ENCODE results near the gene SLC1A1.

Gene SLC1A1

DNA sequence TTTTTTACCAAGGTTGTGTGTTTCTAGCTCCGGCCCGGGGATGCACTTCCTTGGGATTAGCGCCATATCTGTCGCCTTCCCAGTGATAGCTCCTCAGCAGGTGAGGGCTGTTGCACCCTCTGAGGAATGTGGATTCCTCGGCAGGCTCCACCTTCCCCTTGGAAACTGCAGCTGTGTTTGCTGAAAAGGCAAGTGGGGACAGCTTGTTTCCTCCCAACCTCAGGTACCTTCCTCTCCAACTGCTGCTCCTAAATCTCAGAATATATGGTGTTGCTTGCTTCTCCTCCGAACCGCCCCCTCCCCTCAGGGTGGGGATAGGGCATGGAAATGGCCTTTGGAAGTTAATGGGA is 1.3 kb downstream of the SLC1A1 start:
- no peaks in the 10 kb centered on the region for H3K36me3 ChIP-seq (ENCODE audit: insufficient read depth, low read depth, low read length)
- H3K27ac ChIP-seq (ENCODE audit: low read length) = no peak overlapping the region
- no peaks in the 10 kb centered on the region for H3K4me1 ChIP-seq (ENCODE audit: insufficient read depth, low read length)
- H3K9me3 ChIP-seq (ENCODE audit: insufficient read depth, low read depth, low read length) = no peaks in the 10 kb centered on the region
- H3K27me3 ChIP-seq (ENCODE audit: insufficient read depth, low read length) = peaks cover 47% of the 10 kb centered on the region
- H3K4me3 ChIP-seq (ENCODE audit: low read length) = peak overlapping the region; percentile 78
- H3K9ac ChIP-seq (ENCODE audit: low read depth, low read length) = peak overlapping the region; percentile 40; the same call in 1 of the 2 replicates

- H3K27me3 ChIP-seq (ENCODE audit: insufficient read depth, low read length) = peaks cover 33% of the 10 kb centered on the region
- H3K27ac ChIP-seq (ENCODE audit: low read length) = no peak overlapping the region
- H3K9ac ChIP-seq (ENCODE audit: low read depth, low read length) = no peak overlapping the region
- H3K4me3 ChIP-seq (ENCODE audit: low read length) = no peak overlapping the region
- no peaks in the 10 kb centered on the region for H3K36me3 ChIP-seq (ENCODE audit: insufficient read depth, low read depth, low read length)
- no peaks in the 10 kb centered on the region for H3K4me1 ChIP-seq (ENCODE audit: insufficient read depth, low read length)
- no peaks in the 10 kb centered on the region for H3K9me3 ChIP-seq (ENCODE audit: insufficient read depth, low read depth, low read length)
Measured at GRCh38 chr9:4494332-4494731, 4.1 kb downstream of the SLC1A1 start.

DNA sequence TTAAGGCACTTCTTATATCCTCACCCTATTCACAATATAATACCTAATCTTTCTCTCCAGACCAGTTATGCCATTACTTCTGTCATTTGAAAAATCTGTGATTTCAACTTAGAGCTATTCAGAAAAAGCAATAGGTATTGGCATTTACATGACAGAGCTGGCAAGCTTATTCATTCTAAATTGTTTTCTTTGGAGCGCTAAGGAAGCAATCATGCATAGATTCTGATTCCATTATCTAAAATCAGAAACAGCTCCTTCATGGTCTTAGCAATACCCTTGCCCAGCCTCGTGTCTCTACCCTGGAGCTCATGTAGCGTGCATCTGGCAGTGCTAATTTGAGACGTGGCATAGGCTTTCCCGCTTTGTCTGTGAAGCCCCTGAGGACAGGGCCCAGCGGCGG is 4.5 kb downstream of the SLC1A1 start:
- Histone ChIP-seq H3K4me1 (ENCODE audit: insufficient read depth, low read length) (no peaks in the 10 kb centered on the region), H3K4me3 (ENCODE audit: low read length) (no peak overlapping the region), H3K27me3 (ENCODE audit: insufficient read depth, low read length) (peaks cover 28% of the 10 kb centered on the region), H3K36me3 (ENCODE audit: insufficient read depth, low read depth, low read length) (no peaks in the 10 kb centered on the region), H3K9ac (ENCODE audit: low read depth, low read length) (no peak overlapping the region), H3K27ac (ENCODE audit: low read length) (no peak overlapping the region), H3K9me3 (ENCODE audit: insufficient read depth, low read depth, low read length) (no peaks in the 10 kb centered on the region)

DNA sequence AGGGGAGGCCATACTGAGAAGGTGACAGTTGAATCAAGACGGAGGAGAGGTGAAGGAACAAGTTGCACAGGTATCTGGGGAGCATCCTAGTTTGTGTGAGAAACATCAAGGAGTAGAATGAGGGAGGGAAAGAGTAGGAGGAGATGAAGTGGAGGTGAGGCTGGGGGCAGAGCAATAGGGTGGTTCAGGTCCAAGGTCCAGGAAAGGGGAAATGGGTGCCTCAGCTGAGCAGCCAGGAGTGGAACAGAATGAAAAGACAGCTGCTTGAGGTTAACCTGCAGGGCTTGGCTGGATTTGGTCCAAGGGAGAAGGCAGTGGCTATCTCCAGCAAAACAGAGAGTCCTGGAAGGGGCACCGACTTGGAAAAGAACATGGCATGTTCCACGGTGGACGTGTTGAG is 5.3 kb downstream of the SLC1A1 start:
- Histone ChIP-seq H3K36me3 (ENCODE audit: insufficient read depth, low read depth, low read length) (no peaks in the 10 kb centered on the region), H3K27ac (ENCODE audit: low read length) (no peak overlapping the region), H3K27me3 (ENCODE audit: insufficient read depth, low read length) (peaks cover 21% of the 10 kb centered on the region), H3K4me1 (ENCODE audit: insufficient read depth, low read length) (no peaks in the 10 kb centered on the region), H3K4me3 (ENCODE audit: low read length) (no peak overlapping the region), H3K9ac (ENCODE audit: low read depth, low read length) (no peak overlapping the region), H3K9me3 (ENCODE audit: insufficient read depth, low read depth, low read length) (no peaks in the 10 kb centered on the region)

GRCh38 chr9:4496497-4496896 is 6.2 kb downstream of the SLC1A1 start:
- Histone ChIP-seq H3K27ac (ENCODE audit: low read length) (no peak overlapping the region), H3K9me3 (ENCODE audit: insufficient read depth, low read depth, low read length) (no peaks in the 10 kb centered on the region), H3K36me3 (ENCODE audit: insufficient read depth, low read depth, low read length) (no peaks in the 10 kb centered on the region), H3K4me3 (ENCODE audit: low read length) (no peak overlapping the region), H3K9ac (ENCODE audit: low read depth, low read length) (no peak overlapping the region), H3K27me3 (ENCODE audit: insufficient read depth, low read length) (peaks cover 11% of the 10 kb centered on the region), H3K4me1 (ENCODE audit: insufficient read depth, low read length) (no peaks in the 10 kb centered on the region)

DNA sequence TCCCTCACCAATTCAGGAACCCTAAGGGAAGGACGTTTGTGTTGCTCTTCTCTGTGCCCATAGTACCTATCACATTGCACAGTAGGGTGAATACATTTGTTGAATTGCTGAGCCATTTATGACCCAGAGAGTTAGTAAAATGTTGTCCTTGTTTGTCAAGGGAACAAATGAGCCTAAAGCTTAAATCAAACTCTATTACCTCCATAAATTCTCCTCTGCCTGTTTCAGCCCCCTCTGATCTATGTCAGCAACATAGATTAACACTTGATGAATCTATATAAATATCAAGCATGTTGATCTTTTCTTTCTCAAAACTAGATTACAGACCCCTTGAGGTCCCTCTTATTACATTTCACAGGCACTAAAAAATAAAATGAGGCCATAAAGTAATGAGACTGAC is 7.1 kb downstream of the SLC1A1 start:
- H3K27ac ChIP-seq (ENCODE audit: low read length) = no peak overlapping the region
- H3K4me1 ChIP-seq (ENCODE audit: insufficient read depth, low read length) = no peaks in the 10 kb centered on the region
- H3K4me3 ChIP-seq (ENCODE audit: low read length) = no peak overlapping the region
- peaks cover 6% of the 10 kb centered on the region for H3K27me3 ChIP-seq (ENCODE audit: insufficient read depth, low read length)
- H3K36me3 ChIP-seq (ENCODE audit: insufficient read depth, low read depth, low read length) = no peaks in the 10 kb centered on the region
- no peak overlapping the region for H3K9ac ChIP-seq (ENCODE audit: low read depth, low read length)
- H3K9me3 ChIP-seq (ENCODE audit: insufficient read depth, low read depth, low read length) = no peaks in the 10 kb centered on the region

DNA sequence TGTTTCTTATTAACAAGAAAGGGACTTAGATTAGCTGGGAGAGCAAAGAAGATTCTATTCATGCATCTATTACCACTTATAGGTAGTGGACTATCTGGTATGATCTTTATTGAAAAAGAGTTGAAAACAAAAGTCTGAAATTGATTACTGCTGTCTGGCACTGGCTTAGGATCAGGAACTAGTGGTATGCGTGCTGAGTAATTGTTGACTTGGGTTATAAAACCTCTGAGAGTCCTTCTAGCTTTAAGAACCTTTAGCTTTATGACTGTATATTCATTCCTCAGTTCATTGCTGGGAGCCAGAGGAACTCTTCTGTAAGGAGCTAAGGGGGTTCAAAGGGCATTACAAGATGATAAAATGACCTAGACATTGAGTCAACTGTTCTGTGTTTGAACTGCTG is 7.6 kb downstream of the SLC1A1 start:
- Histone ChIP-seq H3K27me3 (ENCODE audit: insufficient read depth, low read length) (peaks cover 2% of the 10 kb centered on the region), H3K4me3 (ENCODE audit: low read length) (no peak overlapping the region), H3K36me3 (ENCODE audit: insufficient read depth, low read depth, low read length) (no peaks in the 10 kb centered on the region), H3K27ac (ENCODE audit: low read length) (no peak overlapping the region), H3K9ac (ENCODE audit: low read depth, low read length) (no peak overlapping the region), H3K9me3 (ENCODE audit: insufficient read depth, low read depth, low read length) (no peaks in the 10 kb centered on the region), H3K4me1 (ENCODE audit: insufficient read depth, low read length) (no peaks in the 10 kb centered on the region)

DNA sequence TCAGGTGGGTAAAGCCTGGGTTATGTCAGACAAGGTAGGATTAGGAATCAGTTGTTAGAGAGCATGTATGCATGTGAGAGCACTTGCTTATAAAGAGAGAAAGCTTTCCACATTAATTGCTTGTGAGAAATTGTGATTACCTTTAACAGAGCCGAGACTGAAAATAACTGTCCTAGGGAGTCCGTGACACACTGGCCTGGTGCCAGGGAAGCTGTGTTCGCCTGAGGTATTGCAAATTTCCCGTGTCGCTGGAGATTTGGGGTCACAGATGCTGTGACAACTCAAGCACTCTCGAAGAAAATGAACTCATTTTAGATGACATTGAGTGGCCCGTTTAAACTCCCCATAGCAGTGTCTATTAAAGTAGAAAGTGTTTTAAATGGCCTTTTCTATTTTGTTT is 9.6 kb downstream of the SLC1A1 start:
- no peak overlapping the region for H3K27ac ChIP-seq (ENCODE audit: low read length)
- H3K9me3 ChIP-seq (ENCODE audit: insufficient read depth, low read depth, low read length) = no peaks in the 10 kb centered on the region
- no peaks in the 10 kb centered on the region for H3K36me3 ChIP-seq (ENCODE audit: insufficient read depth, low read depth, low read length)
- H3K27me3 ChIP-seq (ENCODE audit: insufficient read depth, low read length) = no peaks in the 10 kb centered on the region
- H3K9ac ChIP-seq (ENCODE audit: low read depth, low read length) = no peak overlapping the region
- H3K4me1 ChIP-seq (ENCODE audit: insufficient read depth, low read length) = no peaks in the 10 kb centered on the region
- H3K4me3 ChIP-seq (ENCODE audit: low read length) = no peak overlapping the region

DNA sequence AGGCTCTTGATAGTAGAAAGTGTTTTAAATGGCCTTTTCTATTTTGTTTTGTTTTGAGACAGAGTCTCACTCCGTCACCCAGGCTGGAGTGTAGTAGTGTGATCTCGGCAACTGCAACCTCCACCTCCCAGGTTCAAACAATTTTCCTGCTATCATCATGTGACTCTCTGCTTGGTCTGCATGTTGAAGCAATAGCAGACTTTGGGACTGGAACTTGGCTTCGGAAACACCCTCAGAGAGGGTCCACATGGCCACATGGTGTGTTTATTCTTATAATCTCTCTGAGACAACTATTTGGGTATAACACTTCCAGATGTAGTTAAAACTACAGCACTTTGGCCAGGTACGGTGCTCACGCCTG is 10.9 kb downstream of the SLC1A1 start:
- Histone ChIP-seq H3K27me3 (ENCODE audit: insufficient read depth, low read length) (no peaks in the 10 kb centered on the region), H3K9ac (ENCODE audit: low read depth, low read length) (no peak overlapping the region), H3K36me3 (ENCODE audit: insufficient read depth, low read depth, low read length) (no peaks in the 10 kb centered on the region), H3K9me3 (ENCODE audit: insufficient read depth, low read depth, low read length) (no peaks in the 10 kb centered on the region), H3K4me1 (ENCODE audit: insufficient read depth, low read length) (no peaks in the 10 kb centered on the region), H3K4me3 (ENCODE audit: low read length) (no peak overlapping the region), H3K27ac (ENCODE audit: low read length) (no peak overlapping the region)

DNA sequence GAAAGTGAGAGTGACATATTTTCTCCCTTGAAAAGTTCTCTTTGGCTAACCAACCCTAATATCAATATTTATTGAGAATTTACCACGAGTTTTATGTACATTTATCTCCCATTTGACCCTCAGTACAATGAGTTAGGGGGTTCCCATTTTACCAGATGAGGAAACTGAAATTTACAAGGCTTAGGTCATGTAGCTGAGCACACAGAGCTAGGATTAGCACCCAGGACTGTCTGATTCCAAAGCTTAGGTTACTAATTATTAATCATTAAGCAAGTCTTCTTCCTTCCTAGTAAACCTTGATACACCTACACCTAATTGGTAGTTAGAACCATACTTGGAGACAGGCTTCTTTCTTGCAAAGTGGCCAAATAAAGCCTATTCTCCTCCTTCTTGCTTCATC is 12.2 kb downstream of the SLC1A1 start:
- Histone ChIP-seq H3K27me3 (ENCODE audit: insufficient read depth, low read length) (no peaks in the 10 kb centered on the region), H3K9me3 (ENCODE audit: insufficient read depth, low read depth, low read length) (no peaks in the 10 kb centered on the region), H3K27ac (ENCODE audit: low read length) (no peak overlapping the region), H3K9ac (ENCODE audit: low read depth, low read length) (no peak overlapping the region), H3K4me3 (ENCODE audit: low read length) (no peak overlapping the region), H3K4me1 (ENCODE audit: insufficient read depth, low read length) (no peaks in the 10 kb centered on the region), H3K36me3 (ENCODE audit: insufficient read depth, low read depth, low read length) (no peaks in the 10 kb centered on the region)

- H3K9ac ChIP-seq (ENCODE audit: low read depth, low read length) = no peak overlapping the region
- H3K9me3 ChIP-seq (ENCODE audit: insufficient read depth, low read depth, low read length) = no peaks in the 10 kb centered on the region
- H3K4me3 ChIP-seq (ENCODE audit: low read length) = no peak overlapping the region
- H3K36me3 ChIP-seq (ENCODE audit: insufficient read depth, low read depth, low read length) = no peaks in the 10 kb centered on the region
- no peak overlapping the region for H3K27ac ChIP-seq (ENCODE audit: low read length)
- no peaks in the 10 kb centered on the region for H3K27me3 ChIP-seq (ENCODE audit: insufficient read depth, low read length)
- no peaks in the 10 kb centered on the region for H3K4me1 ChIP-seq (ENCODE audit: insufficient read depth, low read length)
Measured at GRCh38 chr9:4503103-4503502, 12.8 kb downstream of the SLC1A1 start.

- Histone ChIP-seq H3K4me1 (ENCODE audit: insufficient read depth, low read length) (no peaks in the 10 kb centered on the region), H3K9me3 (ENCODE audit: insufficient read depth, low read depth, low read length) (no peaks in the 10 kb centered on the region), H3K36me3 (ENCODE audit: insufficient read depth, low read depth, low read length) (no peaks in the 10 kb centered on the region), H3K27ac (ENCODE audit: low read length) (no peak overlapping the region), H3K27me3 (ENCODE audit: insufficient read depth, low read length) (no peaks in the 10 kb centered on the region), H3K4me3 (ENCODE audit: low read length) (no peak overlapping the region), H3K9ac (ENCODE audit: low read depth, low read length) (no peak overlapping the region)
Measured at GRCh38 chr9:4504250-4504649, 14.0 kb downstream of the SLC1A1 start.

DNA sequence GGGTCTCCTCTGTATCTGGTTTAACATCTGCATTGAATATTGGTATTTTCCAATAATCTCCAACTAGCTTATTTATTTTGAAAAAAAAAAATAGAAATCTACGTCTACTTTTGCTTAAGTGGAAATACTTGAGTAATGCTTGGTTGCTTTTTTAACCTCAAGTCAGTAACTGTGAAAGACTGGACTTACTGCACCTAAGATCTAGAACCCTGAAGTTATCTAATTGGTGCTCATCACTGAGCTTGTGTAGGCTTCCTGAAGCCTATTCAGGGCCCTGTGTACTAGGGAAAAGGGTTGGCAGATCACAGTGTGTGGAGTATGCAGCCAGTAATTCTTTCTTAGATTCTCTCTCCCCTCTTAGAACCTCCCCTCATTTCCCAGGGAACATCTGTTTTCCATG is 16.2 kb downstream of the SLC1A1 start:
- Histone ChIP-seq H3K27ac (ENCODE audit: low read length) (no peak overlapping the region), H3K27me3 (ENCODE audit: insufficient read depth, low read length) (no peaks in the 10 kb centered on the region), H3K4me3 (ENCODE audit: low read length) (no peak overlapping the region), H3K4me1 (ENCODE audit: insufficient read depth, low read length) (no peaks in the 10 kb centered on the region), H3K9ac (ENCODE audit: low read depth, low read length) (no peak overlapping the region), H3K36me3 (ENCODE audit: insufficient read depth, low read depth, low read length) (no peaks in the 10 kb centered on the region), H3K9me3 (ENCODE audit: insufficient read depth, low read depth, low read length) (no peaks in the 10 kb centered on the region)
